Epithelial cell of prostate (primary cell): Measurements from ENCODE around the gene KIR3DL1.
"Not testable (repeated sequence)": the region's sequence is repeated elsewhere in the genome, so short reads cannot be mapped to it uniquely, and the experiment has no call there.

Source experiments
- DNase-seq: peaks from one replicate; pipeline ENCODE4 v3.0.0-alpha.2; 2011; ENCODE audit warnings: low read depth, low spot score
- H3K27ac ChIP-seq: fragments of 450-650 bp; 2 replicates; pipeline ENCODE4 v1.5.1; 2017; ENCODE audit warnings: mild to moderate bottlenecking

The KIR3DL1 gene

DNA sequence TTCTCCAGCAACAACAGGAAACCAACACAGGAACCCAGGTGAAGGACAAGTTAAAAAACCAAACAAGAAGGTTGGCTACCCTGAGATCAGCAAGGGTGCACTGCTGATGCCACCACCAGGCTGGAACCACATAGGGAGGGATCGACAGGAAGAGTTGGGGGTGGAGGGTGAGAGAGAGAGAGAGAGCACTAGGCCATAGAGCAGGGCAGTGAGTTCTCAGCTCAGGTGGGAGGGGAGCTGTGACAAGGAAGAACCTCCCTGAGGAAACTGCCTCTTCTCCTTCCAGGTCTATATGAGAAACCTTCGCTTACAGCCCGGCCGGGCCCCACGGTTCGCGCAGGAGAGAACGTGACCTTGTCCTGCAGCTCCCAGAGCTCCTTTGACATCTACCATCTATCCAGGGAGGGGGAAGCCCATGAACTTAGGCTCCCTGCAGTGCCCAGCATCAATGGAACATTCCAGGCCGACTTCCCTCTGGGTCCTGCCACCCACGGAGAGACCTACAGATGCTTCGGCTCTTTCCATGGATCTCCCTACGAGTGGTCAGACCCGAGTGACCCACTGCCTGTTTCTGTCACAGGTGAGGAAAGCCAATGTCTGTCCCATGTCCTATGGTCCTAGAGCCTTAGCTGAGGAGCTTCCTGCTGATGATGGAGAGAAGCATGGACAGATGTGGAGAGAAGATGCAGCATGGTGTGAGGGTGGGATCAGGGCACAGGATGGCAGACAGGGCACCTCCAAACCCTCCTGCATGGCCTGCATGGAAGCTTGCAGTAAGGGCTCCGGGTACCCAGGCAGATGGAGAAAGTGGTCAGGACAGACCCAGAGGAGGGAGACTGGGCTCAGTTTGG, 10.4 kb upstream of the KIR3DL1 start:
- no peak for DNase-seq
- H3K27ac ChIP-seq: no peak overlapping the region

DNA sequence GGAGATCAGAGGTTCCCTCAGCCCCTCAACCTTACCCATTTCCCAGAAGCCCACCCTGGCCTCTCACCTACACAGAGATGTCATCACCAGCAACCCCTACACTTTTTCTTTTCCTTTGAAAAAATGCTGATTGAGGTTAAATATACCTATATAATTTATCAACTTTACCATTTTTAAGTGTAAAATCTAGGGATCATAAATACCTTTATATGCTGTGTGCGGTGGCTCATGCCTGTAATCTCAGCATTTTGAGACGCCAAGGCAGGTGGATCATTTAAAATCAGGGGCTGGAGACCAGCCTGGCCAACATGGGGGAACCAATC, 9.8 kb upstream of the KIR3DL1 start:
- DNase-seq: no peak
- H3K27ac ChIP-seq: no peak overlapping the region

DNA sequence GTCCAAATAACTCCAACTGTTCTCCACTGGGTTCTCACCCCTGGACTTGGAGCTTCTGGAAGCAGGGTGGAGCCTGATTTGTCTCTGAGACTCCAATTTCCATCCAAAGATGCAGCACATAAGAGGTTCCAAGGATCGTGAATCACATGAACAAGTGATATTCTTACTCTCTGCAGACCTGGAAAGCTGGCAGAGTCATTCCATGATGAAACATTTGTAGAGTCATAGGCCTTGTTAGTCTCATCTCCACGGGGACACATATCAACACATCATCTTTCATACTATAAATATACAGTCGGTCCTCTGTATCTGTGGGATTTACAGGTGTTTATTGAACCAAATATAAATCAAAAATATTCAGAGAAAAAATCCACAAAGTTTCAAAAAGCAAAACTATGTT, 1.7 kb upstream of the KIR3DL1 start:
- DNase-seq, H3K27ac ChIP-seq: not testable (repeated sequence)

DNA sequence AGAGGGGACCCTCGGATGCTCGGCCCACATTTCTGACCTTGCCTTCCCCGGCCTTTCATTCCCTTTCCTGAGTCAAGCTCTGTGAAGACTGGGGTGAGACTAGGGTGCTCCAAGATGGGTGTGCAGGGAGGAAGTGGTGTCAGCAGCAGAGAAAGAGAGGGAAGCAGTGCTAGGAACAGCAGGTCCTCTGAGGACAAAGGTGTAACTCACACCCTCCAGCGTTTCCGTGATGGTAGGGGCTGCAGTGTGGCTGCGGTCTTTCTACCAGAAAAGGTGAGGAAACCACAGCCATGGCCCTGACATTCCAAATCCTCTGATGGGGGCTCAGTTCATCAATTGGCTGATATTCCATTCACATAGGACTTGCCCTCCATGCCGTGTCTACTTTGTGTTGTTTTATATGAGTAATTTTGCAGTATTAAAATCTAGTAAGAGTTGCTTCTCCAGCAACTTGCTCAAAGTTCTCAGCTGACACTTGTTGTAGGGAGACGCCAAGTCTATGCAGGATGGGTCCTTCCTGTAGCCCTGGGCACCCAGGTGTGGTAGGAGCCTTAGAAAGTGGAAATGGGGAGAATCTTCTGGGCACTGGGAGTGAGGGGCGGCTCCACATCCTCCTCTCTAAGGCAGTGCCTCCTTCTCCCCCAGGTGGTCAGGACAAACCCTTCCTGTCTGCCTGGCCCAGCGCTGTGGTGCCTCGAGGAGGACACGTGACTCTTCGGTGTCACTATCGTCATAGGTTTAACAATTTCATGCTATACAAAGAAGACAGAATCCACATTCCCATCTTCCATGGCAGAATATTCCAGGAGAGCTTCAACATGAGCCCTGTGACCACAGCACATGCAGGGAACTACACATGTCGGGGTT, 1.6 kb downstream of the KIR3DL1 start:
- DNase-seq: no peak
- H3K27ac ChIP-seq: no peak overlapping the region

DNA sequence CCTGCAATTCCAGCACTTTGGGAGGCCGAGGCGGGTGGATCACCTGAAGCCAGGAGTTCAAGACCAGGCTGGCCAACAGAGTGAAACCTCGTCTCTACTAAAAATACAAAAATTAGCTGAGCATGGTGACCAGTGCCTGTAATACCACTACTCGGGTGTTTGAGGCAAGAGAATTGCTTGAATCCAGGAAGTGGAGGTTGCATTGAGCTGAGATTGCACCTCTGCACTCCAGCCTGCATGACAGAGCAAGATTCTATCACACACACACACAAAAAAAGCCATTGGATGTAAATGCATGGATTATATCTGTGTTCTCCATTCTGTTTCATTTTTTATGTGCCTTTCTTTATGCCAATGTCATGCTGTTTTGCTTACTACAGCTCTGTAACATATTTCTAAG, 8.1 kb downstream of the KIR3DL1 start:
- not testable (repeated sequence) for H3K27ac ChIP-seq, DNase-seq

DNA sequence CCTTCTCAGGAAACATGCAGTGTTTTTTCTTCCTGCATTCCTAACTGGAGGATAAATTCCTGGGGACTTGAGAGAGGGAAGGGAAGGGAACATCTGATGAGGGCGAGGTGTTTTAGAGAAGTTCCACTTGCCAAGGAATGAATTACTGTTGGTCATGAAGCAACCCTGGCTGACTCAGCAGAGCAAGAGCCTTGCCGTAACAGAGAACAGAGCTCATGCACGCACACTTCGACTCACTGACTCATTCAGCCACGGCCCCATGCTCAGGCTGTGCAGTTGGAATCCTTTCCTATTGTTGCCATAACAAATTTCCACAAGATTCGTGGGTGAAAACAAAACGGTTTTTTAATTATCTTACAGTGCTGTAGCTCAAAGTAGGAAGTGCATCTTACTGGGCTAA, 9.1 kb downstream of the KIR3DL1 start:
- not testable (repeated sequence) for DNase-seq, H3K27ac ChIP-seq

DNA sequence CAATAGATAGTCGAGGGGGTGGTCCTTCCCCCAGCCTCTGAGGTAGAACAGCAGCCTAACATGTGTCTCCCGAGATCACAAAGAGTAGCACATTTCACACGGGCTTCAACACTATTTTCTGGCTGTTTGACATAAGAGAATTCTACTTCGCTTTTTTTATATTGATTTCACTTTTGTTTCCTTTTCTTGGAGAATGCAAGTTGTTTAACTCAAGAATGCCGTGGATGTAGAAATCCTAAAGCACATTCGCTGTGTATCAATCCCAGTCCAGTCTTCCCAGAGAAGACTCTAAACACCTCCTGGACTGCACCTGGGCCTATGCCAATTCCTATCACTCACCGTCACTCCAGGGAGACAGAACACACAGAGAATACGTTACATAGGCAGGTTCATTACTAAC, 11.8 kb downstream of the KIR3DL1 start:
- not testable (repeated sequence) for DNase-seq, H3K27ac ChIP-seq

DNA sequence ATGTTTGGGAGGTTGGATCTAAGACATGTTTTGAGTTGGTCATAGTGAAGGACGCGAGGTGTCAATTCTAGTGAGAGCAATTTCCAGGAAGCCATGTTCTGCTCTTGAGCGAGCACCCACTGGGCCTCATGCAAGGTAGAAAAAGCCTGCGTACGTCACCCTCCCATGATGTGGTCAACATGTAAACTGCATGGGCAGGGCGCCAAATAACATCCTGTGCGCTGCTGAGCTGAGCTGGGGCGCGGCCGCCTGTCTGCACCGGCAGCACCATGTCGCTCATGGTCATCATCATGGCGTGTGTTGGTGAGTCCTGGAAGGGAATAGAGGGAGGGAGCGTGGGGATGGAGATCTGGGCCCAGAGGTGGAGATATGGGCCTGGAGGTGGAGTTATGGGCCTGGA, 16.2 kb downstream of the KIR3DL1 start, which contains the start of gene KIR2DS4:
TSS of gene KIR2DS4 (plus strand) at position 181 of the 400 bp plus-strand sequence.
- not testable (repeated sequence) for H3K27ac ChIP-seq, DNase-seq

DNA sequence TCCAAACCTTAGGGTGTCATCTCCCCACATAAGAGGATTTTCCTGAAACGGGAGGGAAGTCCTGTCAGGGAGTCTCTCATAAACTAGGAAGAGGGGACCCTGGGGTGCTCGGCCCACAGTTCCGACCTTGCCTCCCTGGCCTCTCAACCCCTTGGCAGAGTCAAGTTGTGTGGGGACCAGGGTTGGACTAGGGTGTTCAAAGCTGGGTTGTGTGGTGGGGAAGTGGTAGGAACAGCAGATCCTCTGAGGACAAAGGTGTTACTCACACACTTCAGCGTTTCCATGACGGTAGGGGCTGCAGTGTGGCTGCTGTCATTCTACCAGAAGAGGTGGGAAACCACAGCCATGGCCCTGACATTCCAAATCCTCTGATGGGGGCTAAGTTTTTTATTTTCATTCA, 18.9 kb downstream of the KIR3DL1 start:
- not testable (repeated sequence) for DNase-seq, H3K27ac ChIP-seq

DNA sequence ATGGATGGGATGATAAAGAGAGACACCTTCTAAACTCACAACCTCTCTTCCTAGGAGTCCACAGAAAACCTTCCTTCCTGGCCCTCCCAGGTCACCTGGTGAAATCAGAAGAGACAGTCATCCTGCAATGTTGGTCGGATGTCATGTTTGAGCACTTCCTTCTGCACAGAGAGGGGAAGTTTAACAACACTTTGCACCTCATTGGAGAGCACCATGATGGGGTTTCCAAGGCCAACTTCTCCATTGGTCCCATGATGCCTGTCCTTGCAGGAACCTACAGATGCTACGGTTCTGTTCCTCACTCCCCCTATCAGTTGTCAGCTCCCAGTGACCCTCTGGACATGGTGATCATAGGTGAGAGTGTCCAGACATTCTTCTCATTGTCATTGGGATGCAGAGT, 21.3 kb downstream of the KIR3DL1 start:
- not testable (repeated sequence) for DNase-seq, H3K27ac ChIP-seq

DNA sequence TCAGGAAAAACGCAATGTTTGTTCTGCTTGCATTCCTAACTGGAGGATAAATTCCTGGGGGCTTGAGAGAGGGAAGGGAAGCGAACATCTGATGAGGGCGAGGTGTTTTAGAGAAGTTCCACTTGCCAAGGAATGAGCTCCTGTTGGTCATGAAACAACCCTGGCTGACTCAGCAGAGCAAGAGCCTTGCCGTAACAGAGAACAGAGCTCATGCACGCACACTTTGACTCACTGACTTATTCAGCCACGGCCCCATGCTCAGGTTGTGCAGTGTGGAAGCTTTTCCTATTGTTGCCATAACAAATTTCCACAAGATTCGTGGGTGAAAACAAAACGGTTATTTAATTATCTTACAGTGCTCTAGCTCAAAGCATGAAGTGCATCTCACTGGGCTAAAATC, 26.9 kb downstream of the KIR3DL1 start:
- H3K27ac ChIP-seq, DNase-seq: not testable (repeated sequence)

DNA sequence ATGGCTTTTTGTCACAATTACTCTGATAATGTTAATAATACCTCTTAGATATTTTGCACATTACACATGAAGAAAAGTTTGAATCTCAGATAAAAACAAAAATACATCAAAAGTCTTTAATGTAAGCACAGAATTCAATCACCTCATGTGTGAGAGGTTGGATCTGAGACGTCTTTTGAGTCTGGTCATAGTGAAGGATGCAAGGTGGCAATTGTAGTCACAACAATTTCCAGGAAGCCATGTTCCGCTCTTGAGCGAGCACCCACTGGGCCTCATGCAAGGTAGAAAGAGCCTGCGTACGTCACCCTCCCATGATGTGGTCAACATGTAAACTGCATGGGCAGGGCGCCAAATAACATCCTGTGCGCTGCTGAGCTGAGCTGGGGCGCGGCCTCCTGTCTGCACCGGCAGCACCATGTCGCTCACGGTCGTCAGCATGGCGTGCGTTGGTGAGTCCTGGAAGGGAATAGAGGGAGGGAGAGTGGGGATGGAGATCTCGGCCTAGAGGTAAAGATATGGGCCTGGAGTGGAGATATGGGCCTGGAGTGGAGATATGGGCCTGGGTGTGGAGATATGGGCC, 33.9 kb downstream of the KIR3DL1 start, which contains the start of gene KIR3DL2:
TSS of gene KIR3DL2 (plus strand) at position 383 of the 580 bp plus-strand sequence. CDS start at position 416, 33 bp downstream.
- DNase-seq, H3K27ac ChIP-seq: not testable (repeated sequence)

DNA sequence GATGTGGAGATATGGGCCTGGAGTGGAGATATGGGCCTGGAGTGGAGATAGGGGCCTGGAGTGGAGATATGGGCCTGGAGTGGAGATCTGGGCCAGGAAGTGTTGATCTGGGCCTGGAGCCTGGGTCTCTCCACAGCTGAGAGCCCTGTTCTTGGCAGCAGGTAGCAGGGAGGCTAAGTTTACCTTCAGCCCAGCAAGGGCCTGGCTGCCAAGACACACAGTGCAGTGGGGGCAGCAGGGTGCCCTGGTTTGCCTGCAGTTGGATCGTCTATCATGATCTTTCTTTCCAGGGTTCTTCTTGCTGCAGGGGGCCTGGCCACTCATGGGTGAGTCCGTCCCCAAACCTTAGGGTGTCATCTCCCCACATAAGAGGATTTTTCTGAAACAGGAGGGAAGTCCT, 34.7 kb downstream of the KIR3DL1 start:
- H3K27ac ChIP-seq: no peak overlapping the region
- no peak for DNase-seq

DNA sequence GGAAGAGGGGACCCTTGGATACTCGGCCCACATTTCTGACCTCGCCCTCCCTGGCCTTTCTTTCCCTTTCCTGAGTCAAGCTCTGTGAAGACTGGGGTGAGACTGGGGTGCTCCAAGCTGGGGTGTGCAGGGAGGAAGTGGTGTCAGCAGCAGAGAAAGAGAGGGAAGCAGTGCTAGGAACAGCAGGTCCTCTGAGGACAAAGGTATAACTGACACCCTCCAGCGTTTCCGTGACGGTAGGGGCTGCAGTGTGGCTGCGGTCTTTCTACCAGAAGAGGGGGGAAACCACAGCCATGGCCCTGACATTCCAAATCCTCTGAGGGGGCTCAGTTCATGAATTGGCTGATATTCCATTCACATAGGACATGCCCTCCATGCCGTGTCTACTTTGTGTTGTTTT, 35.1 kb downstream of the KIR3DL1 start:
- H3K27ac ChIP-seq: no peak overlapping the region
- no peak for DNase-seq

DNA sequence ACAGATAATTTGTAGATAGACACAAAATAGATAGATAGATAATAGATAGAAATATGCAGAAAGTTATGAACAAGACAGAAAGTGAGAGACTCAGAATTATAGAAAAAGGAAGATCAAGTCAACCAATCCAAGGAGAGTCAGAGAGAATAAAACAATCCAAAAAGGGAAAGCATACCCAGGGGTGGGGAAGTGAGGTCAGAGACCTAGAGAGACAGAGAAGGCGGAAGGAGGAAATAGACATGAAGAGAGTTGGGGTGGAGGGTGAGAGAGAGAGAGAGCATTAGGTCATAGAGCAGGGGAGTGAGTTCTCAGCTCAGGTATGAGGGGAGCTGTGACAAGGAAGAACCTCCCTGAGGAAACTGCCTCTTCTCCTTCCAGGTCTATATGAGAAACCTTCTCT, 39.0 kb downstream of the KIR3DL1 start:
- H3K27ac ChIP-seq, DNase-seq: not testable (repeated sequence)

DNA sequence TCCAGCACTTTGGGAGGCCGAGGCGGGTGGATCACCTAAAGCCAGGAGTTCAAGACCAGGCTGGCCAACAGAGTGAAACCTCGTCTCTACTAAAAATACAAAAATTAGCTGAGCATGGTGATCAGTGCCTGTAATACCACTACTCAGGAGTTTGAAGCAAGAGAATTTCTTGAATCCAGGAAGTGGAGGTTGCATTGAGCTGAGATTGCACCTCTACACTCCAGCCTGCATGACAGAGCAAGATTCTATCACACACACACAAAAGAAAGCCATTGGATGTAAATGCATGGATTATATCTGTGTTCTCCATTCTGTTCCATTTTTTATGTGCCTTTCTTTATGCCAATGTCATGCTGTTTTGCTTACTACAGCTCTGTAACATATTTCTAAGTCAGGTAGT, 42.2 kb downstream of the KIR3DL1 start:
- not testable (repeated sequence) for DNase-seq, H3K27ac ChIP-seq

DNA sequence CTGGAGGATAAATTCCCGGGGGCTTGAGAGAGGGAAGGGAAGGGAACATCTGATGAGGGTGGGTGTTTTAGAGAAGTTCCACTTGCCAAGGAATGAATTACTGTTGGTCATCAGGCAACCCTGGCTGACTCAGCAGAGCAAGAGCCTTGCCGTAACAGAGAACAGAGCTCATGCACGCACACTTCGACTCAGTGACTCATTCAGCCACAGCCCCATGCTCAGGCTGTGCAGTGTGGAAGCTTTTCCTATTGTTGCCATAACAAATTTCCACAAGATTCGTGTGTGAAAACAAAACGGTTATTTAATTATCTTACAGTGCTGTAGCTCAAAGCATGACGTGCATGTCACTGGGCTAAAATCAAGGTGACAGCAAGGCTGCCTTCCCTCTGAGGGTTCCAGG, 43.2 kb downstream of the KIR3DL1 start:
- not testable (repeated sequence) for H3K27ac ChIP-seq, DNase-seq

DNA sequence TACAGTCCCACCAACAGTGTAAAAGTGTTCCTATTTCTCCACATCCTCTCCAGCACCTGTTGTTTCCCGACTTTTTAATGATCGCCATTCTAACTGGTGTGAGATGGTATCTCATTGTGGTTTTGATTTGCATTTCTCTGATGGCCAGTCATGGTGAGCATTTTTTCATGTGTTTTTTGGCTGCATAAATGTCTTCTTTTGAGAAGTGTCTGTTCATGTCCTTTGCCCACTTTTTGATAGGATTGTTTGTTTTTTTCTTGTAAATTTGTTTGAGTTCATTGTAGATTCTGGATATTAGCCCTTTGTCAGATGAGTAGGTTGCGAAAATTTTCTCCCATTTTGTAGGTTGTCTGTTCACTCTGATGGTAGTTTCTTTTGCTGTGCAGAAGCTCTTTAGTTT, 47.2 kb downstream of the KIR3DL1 start:
- H3K27ac ChIP-seq, DNase-seq: not testable (repeated sequence)

DNA sequence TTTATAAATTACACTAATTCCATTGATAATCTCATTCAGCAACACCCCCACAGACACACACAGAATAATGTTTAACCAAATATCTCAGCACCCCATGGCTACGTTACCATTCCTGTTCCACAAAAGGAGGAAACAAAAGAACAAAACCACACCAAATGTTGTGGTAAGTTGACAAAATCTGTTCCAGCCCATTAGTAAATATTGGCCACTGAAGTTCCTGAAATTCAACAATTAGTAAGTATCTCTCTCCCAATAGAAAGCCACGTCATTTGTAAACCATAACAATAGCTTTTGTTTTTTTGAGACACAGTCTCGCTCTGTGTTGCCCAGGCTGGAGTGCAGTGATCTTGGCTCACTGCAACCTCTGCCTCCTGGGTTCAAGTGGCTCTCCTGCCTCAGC, 55.4 kb downstream of the KIR3DL1 start:
- no peak overlapping the region for H3K27ac ChIP-seq
- no peak for DNase-seq

DNA sequence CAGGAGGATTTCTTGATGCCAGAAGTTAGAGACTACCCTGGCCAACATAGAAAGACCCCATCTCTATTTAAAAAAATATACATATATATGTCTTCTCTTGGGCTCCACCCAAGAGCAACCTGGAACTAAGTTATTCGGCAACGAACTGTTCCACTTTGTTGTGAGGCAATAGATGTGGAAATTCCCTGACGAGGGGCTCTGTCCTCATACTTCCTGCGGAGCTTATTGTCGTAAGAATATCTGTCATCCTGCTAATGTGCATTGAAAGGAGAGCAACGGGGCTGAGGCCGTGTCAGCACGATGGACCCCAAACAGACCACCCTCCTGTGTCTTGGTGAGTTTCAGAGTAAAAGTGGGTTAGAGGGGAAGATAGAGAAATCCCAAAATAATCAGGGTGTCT, 57.7 kb downstream of the KIR3DL1 start, which contains the start of gene FCAR:
TSS of gene FCAR (plus strand) at position 246 of the 400 bp plus-strand sequence. CDS start at position 301, 55 bp downstream.
- no peak within 1 kb of the TSS for H3K27ac ChIP-seq

DNA sequence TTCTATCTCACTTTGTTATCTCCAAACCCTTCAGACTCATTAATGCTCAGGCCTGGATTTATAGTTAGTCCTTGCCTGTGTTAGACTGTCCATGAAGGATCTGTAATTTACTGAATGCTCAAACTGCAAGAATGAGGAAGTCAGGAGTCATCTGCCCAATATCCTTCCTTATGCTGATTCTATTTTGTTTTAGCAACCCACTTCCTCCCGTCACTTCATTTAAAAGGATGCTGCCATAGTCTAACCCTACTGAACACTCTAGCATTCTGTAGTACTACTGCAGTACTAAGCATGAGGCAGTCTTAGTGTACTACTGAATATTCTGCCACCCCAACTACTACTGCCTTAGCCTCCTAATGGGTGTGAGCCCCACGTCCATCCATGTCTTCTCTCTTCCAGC, 59.2 kb downstream of the KIR3DL1 start:
- no peak for DNase-seq
- H3K27ac ChIP-seq: no peak overlapping the region

More for the DNA sequence above, 57.7 kb downstream of the KIR3DL1 start, which contains the start of gene FCAR:
- no peak for DNase-seq
